ENCODE data around the gene CUX1. TPM values are rescaled to one million over a fixed set of nuclear protein-coding genes. Genes with fewer than 3 reads are reported as not detected.

CUX1 gene
- total RNA-seq, 8 experiments from 2014 or later, result 9.2 to 52.7 (median 24.2) TPM

GRCh38 chr7:102095321-102096011 is 278.0 kb downstream of the CUX1 start:
- H3K27ac ChIP-seq, result no peak overlapping the region
- H3K4me3 ChIP-seq, result no peak overlapping the region
- WGBS, 10 experiments, result 90 to 100% (median 100%) methylated on average over 1 to 15 of the region's 16 CpGs; no CpG with 5 or more reads in 3 of the 10 experiments

GRCh38 chr7:102096012-102096332 is 278.5 kb downstream of the CUX1 start:
- ATAC-seq (replicated peaks in 6 of 8), result no peak
- peaks cover 6 to 21% of the 10 kb centered on the region in 2 donors for H3K4me1 ChIP-seq (replicated peaks in 1 of 2)
- H3K4me3 ChIP-seq, result no peak overlapping the region
- no peak overlapping the region for H3K27ac ChIP-seq
- in situ Hi-C loops (cut with MboI; ENCODE audit: low pct_unique_long_range_greater_than_20kb in 2 of 9, low sequenced_read_pairs in 9 of 9, unreplicated experiment in 9 of 9), result no loop called here
- 17 to 100% (median 80%) methylated on average over 1 to 4 of the region's 10 CpGs; no CpG with 5 or more reads in 5 of the 10 experiments for WGBS, 10 experiments

More at GRCh38 chr7:102095321-102096011, 278.0 kb downstream of the CUX1 start:
- peak in 1 of 8 experiments; percentile 25 for ATAC-seq (replicated peaks in 6 of 8)
- peaks cover 6 to 21% of the 10 kb centered on the region in 2 donors for H3K4me1 ChIP-seq (replicated peaks in 1 of 2)
- in situ Hi-C loops (cut with MboI; ENCODE audit: low pct_unique_long_range_greater_than_20kb in 2 of 9, low sequenced_read_pairs in 9 of 9, unreplicated experiment in 9 of 9), result no loop called here

GRCh38 chr7:102096706-102097427 is 279.4 kb downstream of the CUX1 start:
- whole genome bisulfite sequencing, 10 experiments, result 80 to 100% (median 90%) methylated on average over 1 to 9 of the region's 19 CpGs; no CpG with 5 or more reads in 1 of the 10 experiments
- no peak for ATAC-seq (replicated peaks in 6 of 8)
- Histone ChIP-seq H3K27ac (no peak overlapping the region), H3K4me3 (no peak overlapping the region), H3K4me1 (replicated peaks in 1 of 2) (peaks cover 6 to 21% of the 10 kb centered on the region in 2 donors)
- in situ Hi-C loops (cut with MboI; ENCODE audit: low pct_unique_long_range_greater_than_20kb in 2 of 9, low sequenced_read_pairs in 9 of 9, unreplicated experiment in 9 of 9), result no loop called here

GRCh38 chr7:102097601-102098161 is 280.3 kb downstream of the CUX1 start:
- ATAC-seq (replicated peaks in 6 of 8), result peak in 4 of 8 experiments; percentile 36 to 85 (median 64)
- Histone ChIP-seq H3K27ac (no peak overlapping the region), H3K4me3 (no peak overlapping the region), H3K4me1 (replicated peaks in 1 of 2) (peaks cover 6 to 21% of the 10 kb centered on the region in 2 donors)
- in situ Hi-C loops (cut with MboI; ENCODE audit: low pct_unique_long_range_greater_than_20kb in 2 of 9, low sequenced_read_pairs in 9 of 9, unreplicated experiment in 9 of 9), result no loop called here
- WGBS, 10 experiments, result 26 to 82% (median 48%) methylated on average over 2 to 12 of the region's 13 CpGs; no CpG with 5 or more reads in 1 of the 10 experiments

GRCh38 chr7:102098986-102099385 is 281.6 kb downstream of the CUX1 start:
- 80 to 100% (median 92%) methylated on average over 1 to 5 of the region's 6 CpGs; no CpG with 5 or more reads in 3 of the 10 experiments for WGBS, 10 experiments
- no peak overlapping the region for H3K4me3 ChIP-seq
- peaks cover 6 to 22% of the 10 kb centered on the region in 2 donors for H3K4me1 ChIP-seq (replicated peaks in 1 of 2)
- in situ Hi-C loops (cut with MboI; ENCODE audit: low pct_unique_long_range_greater_than_20kb in 2 of 9, low sequenced_read_pairs in 9 of 9, unreplicated experiment in 9 of 9), result no loop called here
- ATAC-seq (replicated peaks in 6 of 8), result no peak
- no peak overlapping the region for H3K27ac ChIP-seq

- in situ Hi-C loops (cut with MboI; ENCODE audit: low pct_unique_long_range_greater_than_20kb in 2 of 9, low sequenced_read_pairs in 9 of 9, unreplicated experiment in 9 of 9), result no loop called here
- WGBS, 10 experiments, result 90 to 100% (median 95%) methylated on average over 1 to 3 of the region's 3 CpGs; no CpG with 5 or more reads in 4 of the 10 experiments
Observed at GRCh38 chr7:102099474-102099873, 282.0 kb downstream of the CUX1 start.

GRCh38 chr7:102101111-102101551 is 283.7 kb downstream of the CUX1 start:
- H3K4me3 ChIP-seq, result no peak overlapping the region
- no peak for ATAC-seq (replicated peaks in 6 of 8)
- no peak overlapping the region for H3K27ac ChIP-seq
- in situ Hi-C loops (cut with MboI; ENCODE audit: low pct_unique_long_range_greater_than_20kb in 2 of 9, low sequenced_read_pairs in 9 of 9, unreplicated experiment in 9 of 9), result no loop called here
- peaks cover 4 to 10% of the 10 kb centered on the region in 2 donors for H3K4me1 ChIP-seq (replicated peaks in 1 of 2)
- WGBS, 10 experiments, result 80 to 92% (median 86%) methylated on average over 1 to 5 of the region's 7 CpGs; no CpG with 5 or more reads in 6 of the 10 experiments

More at GRCh38 chr7:102099474-102099873, 282.0 kb downstream of the CUX1 start:
- H3K27ac ChIP-seq, result no peak overlapping the region
- H3K4me1 ChIP-seq (replicated peaks in 1 of 2), result peaks cover 6 to 17% of the 10 kb centered on the region in 2 donors
- no peak for ATAC-seq (replicated peaks in 6 of 8)
- no peak overlapping the region for H3K4me3 ChIP-seq

GRCh38 chr7:102101926-102102325 is 284.5 kb downstream of the CUX1 start:
- in situ Hi-C loops (cut with MboI; ENCODE audit: low pct_unique_long_range_greater_than_20kb in 2 of 9, low sequenced_read_pairs in 9 of 9, unreplicated experiment in 9 of 9), result no loop called here
- no peak for ATAC-seq (replicated peaks in 6 of 8)
- H3K27ac ChIP-seq, result no peak overlapping the region
- H3K4me1 ChIP-seq (replicated peaks in 1 of 2), result peaks cover 4 to 10% of the 10 kb centered on the region in 2 donors
- no peak overlapping the region for H3K4me3 ChIP-seq
- WGBS, 10 experiments, result 83 to 100% (median 90%) methylated on average over 1 to 7 of the region's 11 CpGs; no CpG with 5 or more reads in 3 of the 10 experiments

- no peak overlapping the region for H3K4me3 ChIP-seq
- peaks cover 1 to 6% of the 10 kb centered on the region in 2 donors for H3K4me1 ChIP-seq (replicated peaks in 1 of 2)
- in situ Hi-C loops (cut with MboI; ENCODE audit: low pct_unique_long_range_greater_than_20kb in 2 of 9, low sequenced_read_pairs in 9 of 9, unreplicated experiment in 9 of 9), result no loop called here
- ATAC-seq (replicated peaks in 6 of 8), result no peak
- WGBS, 10 experiments, result 94 to 100% (median 100%) methylated on average over 2 to 3 of the region's 5 CpGs; no CpG with 5 or more reads in 7 of the 10 experiments
- H3K27ac ChIP-seq, result no peak overlapping the region
Observed at GRCh38 chr7:102103027-102103372, 285.6 kb downstream of the CUX1 start.

GRCh38 chr7:102104245-102104644 is 286.8 kb downstream of the CUX1 start:
- in situ Hi-C loops (cut with MboI; ENCODE audit: low pct_unique_long_range_greater_than_20kb in 2 of 9, low sequenced_read_pairs in 9 of 9, unreplicated experiment in 9 of 9), result no loop called here
- H3K4me3 ChIP-seq, result no peak overlapping the region
- 72 to 100% (median 93%) methylated on average over 1 to 5 of the region's 5 CpGs for WGBS, 10 experiments
- ATAC-seq (replicated peaks in 6 of 8), result no peak
- H3K4me1 ChIP-seq (replicated peaks in 1 of 2), result peaks cover 0 to 6% of the 10 kb centered on the region in 2 donors
- H3K27ac ChIP-seq, result no peak overlapping the region

- H3K4me1 ChIP-seq (replicated peaks in 1 of 2), result peaks cover 4 to 13% of the 10 kb centered on the region in 2 donors
- ATAC-seq (replicated peaks in 6 of 8), result no peak
- H3K4me3 ChIP-seq, result no peak overlapping the region
- 93 to 100% (median 100%) methylated on average over 1 to 4 of the region's 5 CpGs; no CpG with 5 or more reads in 3 of the 10 experiments for WGBS, 10 experiments
- in situ Hi-C loops (cut with MboI; ENCODE audit: low pct_unique_long_range_greater_than_20kb in 2 of 9, low sequenced_read_pairs in 9 of 9, unreplicated experiment in 9 of 9), result no loop called here
- no peak overlapping the region for H3K27ac ChIP-seq
Observed at GRCh38 chr7:102106625-102107024, 289.2 kb downstream of the CUX1 start.

- in situ Hi-C loops (cut with MboI; ENCODE audit: low pct_unique_long_range_greater_than_20kb in 2 of 9, low sequenced_read_pairs in 9 of 9, unreplicated experiment in 9 of 9), result no loop called here
- 72 to 100% (median 96%) methylated on average over 1 to 13 of the region's 19 CpGs; no CpG with 5 or more reads in 3 of the 10 experiments for WGBS, 10 experiments
- H3K4me1 ChIP-seq (replicated peaks in 1 of 2), result peaks cover 5 to 17% of the 10 kb centered on the region in 2 donors
- no peak overlapping the region for H3K4me3 ChIP-seq
- ATAC-seq (replicated peaks in 6 of 8), result no peak
- no peak overlapping the region for H3K27ac ChIP-seq
Observed at GRCh38 chr7:102107474-102108104, 290.2 kb downstream of the CUX1 start.

Data from motor neuron (in vitro differentiated cells).